MM.1S (cell line): ENCODE data around the gene DFFA.

ENCODE experiments used
- CTCF ChIP-seq: fragments of 300-600 bp; sonication (generic); IDR thresholded peaks from 2 replicates; pipeline ENCODE4 v1.5.1; 2016; ENCODE audit warnings: antibody characterized with exemption, low read length, mixed read lengths
- EZH2 ChIP-seq: fragments of 300-600 bp; sonication (generic); optimal IDR thresholded peaks from 2 replicates; pipeline ENCODE3; 2017; ENCODE audit warnings: low read depth, mild to moderate bottlenecking, antibody characterized with exemption, low read length, mixed read lengths

DNA sequence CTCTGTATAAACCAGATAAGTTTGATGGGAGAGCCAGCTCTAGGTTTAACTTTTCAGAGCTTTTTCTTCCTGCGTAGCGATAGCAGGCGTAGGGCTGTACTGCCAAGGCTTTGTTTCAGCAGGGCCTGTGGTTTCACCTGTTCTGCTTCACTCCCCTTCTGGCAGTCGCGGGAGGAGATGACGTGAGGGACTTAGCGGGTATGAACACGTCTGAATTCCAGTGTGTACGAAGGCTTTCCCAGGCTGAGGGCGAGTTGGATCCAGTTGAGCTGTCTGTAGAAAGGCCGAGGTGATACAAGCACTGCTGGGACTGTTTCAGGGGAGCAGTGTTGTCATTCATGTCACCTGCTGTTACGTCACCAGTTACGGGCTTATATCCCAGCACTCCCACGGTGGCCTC lies 23.6 kb upstream of the DFFA start:
- TF ChIP-seq CTCF = no peak
- TF ChIP-seq EZH2 = no peak
